Loucy (cell line): ENCODE results near the gene CHCHD6.

Experiments used
- CTCF ChIP-seq: fragments of 200-600 bp; sonication (generic); conservative IDR thresholded peaks from 2 replicates; pipeline ENCODE4 v1.5.1; 2014; ENCODE audit warnings: mild to moderate bottlenecking, antibody characterized with exemption, low read length
- EZH2phosphoT487 ChIP-seq: fragments of 200-600 bp; IDR thresholded peaks from 2 replicates; pipeline ENCODE4 v1.6.1; 2018; ENCODE audit warnings: antibody characterized with exemption, mild to moderate bottlenecking, moderate library complexity, borderline replicate concordance

GRCh38 chr3:126696701-126697267, 7.3 kb upstream of the CHCHD6 start:
- TF ChIP-seq CTCF (no peak), EZH2phosphoT487 (no peak)
